GM18511 (cell line): ENCODE results near the gene METTL1.

Experiments used
- ATAC-seq: cut with Tn5 transposase; IDR thresholded peaks from one replicate; pipeline ENCODE4 v1.9.1; 2021; ENCODE audit warnings: mild to moderate bottlenecking, moderate library complexity; ENCODE audit not compliant: unreplicated experiment

METTL1 gene

DNA sequence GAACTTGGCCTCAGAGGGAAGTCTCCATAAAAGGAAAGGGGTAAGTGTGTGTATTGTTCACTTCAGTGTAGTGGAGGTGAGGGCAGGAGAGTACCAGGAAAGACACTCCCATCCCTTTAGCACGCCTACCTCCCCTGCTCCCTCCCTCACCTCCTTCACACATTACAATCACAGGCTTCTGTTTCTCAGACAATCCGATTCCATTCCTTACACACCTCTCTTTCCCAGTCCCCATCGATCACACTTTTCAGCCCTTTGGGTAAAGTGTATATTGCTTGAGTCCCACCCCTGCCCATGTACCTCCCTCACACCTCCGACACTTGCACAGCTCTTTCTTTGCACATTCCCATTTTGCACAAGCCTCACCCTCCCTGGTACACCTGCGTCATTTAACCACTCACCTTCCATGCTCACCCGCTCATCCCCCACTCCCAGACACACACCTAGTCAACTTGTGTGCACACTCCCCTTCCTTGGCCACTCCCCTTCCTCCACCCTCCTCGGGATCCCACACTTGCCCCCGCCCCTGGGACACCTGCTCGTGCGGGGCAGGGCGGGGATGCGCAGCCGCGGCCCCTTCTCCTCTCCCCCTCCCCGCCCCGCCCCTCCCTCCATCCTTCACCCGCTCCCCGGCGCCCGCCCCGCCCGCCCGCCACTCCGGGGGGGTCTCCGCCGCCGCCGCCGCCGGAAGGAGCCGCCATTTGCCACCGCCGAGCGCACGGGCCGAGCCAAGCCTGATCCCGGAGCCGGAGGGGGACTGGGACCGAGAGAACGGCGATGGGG lies 17.3 kb downstream of the METTL1 start, which contains the start of gene MARCHF9:
TSS of gene MARCHF9 (plus strand) at position 693 of the 783 bp plus-strand sequence. CDS start 426 bp downstream, outside the sequence.
- ATAC-seq: peak; percentile 42

GRCh38 chr12:57753756-57754337 lies 18.1 kb downstream of the METTL1 start:
- ATAC-seq: no peak

DNA sequence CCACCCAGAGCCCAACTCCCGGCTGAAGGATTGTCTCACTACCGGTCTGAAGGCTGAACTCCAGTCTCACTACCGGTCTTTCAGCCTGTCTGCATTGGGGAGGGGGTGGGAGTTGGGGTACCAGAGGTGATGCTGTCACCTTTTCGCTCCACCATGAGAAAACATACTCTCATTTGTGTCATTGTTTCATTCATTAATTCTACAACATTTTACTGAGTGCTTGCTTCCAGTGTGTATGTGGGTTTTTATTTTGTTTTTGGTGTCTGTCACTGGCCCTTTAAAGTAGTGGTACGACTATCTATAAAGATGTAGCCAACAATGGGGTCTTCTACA lies 19.3 kb downstream of the METTL1 start:
- ATAC-seq: no peak

GRCh38 chr12:57751788-57752667 lies 19.9 kb downstream of the METTL1 start, which contains the start of gene CDK4:
TSS of gene CDK4 (minus strand) at chr12:57752310. CDS start at chr12:57751717, 593 bp downstream.
- ATAC-seq: peak; percentile 67

DNA sequence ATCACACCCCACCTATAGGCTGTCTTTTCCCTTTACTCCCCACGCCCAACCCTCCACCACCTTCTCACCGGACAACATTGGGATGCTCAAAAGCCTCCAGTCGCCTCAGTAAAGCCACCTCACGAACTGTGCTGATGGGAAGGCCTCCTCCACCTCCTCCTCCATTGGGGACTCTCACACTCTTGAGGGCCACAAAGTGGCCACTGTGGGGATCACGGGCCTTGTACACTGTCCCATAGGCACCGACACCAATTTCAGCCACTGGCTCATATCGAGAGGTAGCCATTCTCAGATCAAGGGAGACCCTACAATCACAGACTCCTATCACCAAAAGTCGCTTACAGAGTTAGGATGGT lies 20.5 kb downstream of the METTL1 start:
- ATAC-seq: no peak

- ATAC-seq: no peak
These were observed 21.1 kb downstream of the METTL1 start for GRCh38 chr12:57750561-57751431.

DNA sequence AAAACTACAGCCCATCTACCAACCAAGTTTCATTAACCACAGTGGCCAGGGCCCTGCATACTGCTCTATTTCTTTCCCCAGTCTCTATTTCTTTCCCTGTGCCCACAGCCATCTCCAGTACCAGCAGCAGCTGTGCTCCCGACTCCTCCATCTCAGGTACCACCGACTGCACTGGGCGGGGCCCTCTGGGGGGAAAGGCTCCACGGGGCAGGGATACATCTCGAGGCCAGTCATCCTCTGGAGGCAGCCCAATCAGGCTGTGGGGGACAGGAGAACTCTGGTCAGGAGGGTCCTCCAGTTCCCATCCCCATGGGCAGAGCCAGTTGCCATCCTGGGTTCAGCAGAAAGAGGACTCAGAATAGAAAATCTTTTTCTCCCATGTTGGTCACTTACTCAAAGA lies 22.8 kb downstream of the METTL1 start:
- no peak for ATAC-seq

- no peak for ATAC-seq
These were observed 25.9 kb downstream of the METTL1 start for GRCh38 chr12:57746025-57746424.

DNA sequence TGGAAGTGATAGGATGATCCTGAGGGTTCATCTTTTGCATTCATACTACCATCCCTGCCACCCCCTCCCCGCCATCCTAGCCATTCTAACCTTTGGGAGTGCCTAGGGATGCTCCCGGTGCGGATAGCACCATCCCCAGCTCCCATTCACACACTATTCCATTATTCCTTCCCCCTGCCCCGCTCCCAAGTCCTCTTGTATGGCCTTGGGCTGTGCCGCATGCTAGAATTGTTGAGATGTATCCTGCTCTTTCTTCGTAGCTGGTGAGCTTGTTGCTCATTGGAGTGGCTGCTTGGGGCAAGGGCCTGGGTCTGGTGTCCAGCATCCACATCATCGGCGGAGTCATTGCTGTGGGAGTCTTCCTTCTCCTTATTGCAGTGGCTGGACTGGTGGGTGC lies 26.4 kb downstream of the METTL1 start:
- ATAC-seq: no peak

GRCh38 chr12:57744777-57745484 lies 27.0 kb downstream of the METTL1 start, which contains the start of gene TSPAN31:
TSS of gene TSPAN31 (plus strand) at chr12:57745039. CDS start at chr12:57745155, 116 bp downstream.
- peak; percentile 86 for ATAC-seq

- ATAC-seq: peak; percentile 43
These were observed 27.6 kb downstream of the METTL1 start for GRCh38 chr12:57744194-57744776.

DNA sequence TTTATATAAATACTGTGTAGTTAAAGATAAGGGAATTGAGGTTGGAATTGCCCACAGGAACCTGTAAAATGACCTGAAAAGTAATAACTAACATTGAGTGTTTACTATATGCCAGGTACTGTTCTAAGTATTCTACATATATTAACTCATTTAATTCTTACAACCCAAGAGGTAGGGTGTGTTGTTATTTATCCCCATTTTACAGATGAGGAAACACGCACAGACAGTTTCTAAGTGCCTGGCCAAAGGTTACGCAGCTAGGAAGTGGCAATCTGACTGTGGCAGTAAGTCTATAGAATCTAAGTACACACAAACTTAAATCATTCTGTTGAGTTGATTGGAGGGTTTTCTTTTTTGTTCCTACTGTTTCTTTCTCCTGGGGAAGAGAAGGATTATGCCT lies 28.1 kb downstream of the METTL1 start:
- no peak for ATAC-seq

DNA sequence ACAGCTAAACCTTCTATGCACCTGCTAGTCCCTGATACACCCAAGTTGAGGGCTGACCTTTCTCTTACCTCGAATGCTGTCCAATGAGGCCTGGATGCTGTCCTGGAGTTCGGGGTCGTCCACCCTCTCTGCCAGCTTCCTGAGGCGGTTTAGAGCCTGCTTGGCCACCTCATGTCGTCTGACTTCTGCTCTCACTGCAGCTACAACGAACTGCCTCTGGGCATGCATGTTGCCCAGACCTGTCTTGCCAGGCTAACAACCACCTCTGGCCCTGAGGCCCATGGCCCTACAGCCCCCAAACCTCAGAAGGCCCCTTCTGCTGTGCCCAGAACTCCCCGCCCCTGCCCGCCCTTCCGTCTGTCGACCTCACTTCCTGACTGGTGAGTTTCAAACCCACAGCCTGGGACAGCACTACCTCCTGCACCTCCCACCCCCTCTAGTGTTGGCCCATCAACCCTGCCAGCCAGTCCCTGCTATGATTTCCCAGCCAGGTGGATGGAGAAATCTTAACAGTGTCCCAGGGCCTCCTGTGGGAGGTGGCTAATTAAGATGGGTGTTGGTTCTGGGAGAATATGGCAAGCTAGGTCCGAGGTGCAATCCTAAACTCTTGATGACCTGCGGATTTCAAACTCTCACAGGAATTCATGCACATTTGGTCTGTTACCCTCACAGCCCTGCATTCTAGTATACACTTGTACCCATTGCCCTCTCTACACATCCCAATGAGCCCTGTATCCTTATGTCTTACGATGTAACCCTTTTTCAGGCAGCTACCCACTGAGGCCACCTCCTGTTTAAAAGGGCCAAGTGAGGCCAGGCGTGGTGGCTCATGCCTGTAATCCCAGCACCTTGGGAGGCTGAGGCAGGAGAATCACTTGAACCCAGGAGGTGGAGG lies 29.8 kb downstream of the METTL1 start:
- peak; percentile 66 for ATAC-seq

- no peak for ATAC-seq
These were observed 30.5 kb downstream of the METTL1 start for GRCh38 chr12:57741413-57741789.

- peak; percentile 47 for ATAC-seq
These were observed 31.1 kb downstream of the METTL1 start for GRCh38 chr12:57740656-57741412.

- no peak for ATAC-seq
These were observed 31.9 kb downstream of the METTL1 start for GRCh38 chr12:57739914-57740538.

GRCh38 chr12:57739387-57739786 lies 32.5 kb downstream of the METTL1 start:
- no peak for ATAC-seq
